Measurements from ENCODE around the gene SLC6A3. TPM values are rescaled to one million over a fixed set of nuclear protein-coding genes. Genes with fewer than 3 reads are reported as not detected.

SLC6A3 gene
- total RNA-seq, 1 experiment from 2014 or later, result not detected

GRCh38 chr5:1354576-1354975, 90.7 kb downstream of the SLC6A3 start:
- CTCF ChIA-PET, result no interaction called here
- Mint-ChIP-seq H3K27me3 (ENCODE audit: unreplicated experiment) (peaks cover 93% of the 10 kb centered on the region), H3K4me3 (ENCODE audit: low read depth, unreplicated experiment) (no peak overlapping the region), H3K4me1 (ENCODE audit: low read depth, unreplicated experiment) (no peaks in the 10 kb centered on the region), H3K9me3 (ENCODE audit: low read depth, unreplicated experiment) (no peaks in the 10 kb centered on the region), H3K36me3 (ENCODE audit: insufficient read depth, unreplicated experiment) (peaks cover 4% of the 10 kb centered on the region), H3K27ac (ENCODE audit: unreplicated experiment) (no peak overlapping the region)
- no peak for DNase-seq
- intact Hi-C loops (cut with micrococcal nuclease; ENCODE audit: unreplicated experiment), result loop anchor here (10.0 kb wide), 1 partner anchor 150 kb away; the partner anchor contains the start of gene SLC6A19
- no TSS peak for BruUV-seq (replicated peaks)
- TF ChIP-seq CTCF (IDR thresholded peaks at IDR 0.05; ENCODE audit: unreplicated experiment), result no peak

- Mint-ChIP-seq H3K27ac (ENCODE audit: unreplicated experiment) (no peak overlapping the region), H3K4me3 (ENCODE audit: low read depth, unreplicated experiment) (no peak overlapping the region), H3K36me3 (ENCODE audit: insufficient read depth, unreplicated experiment) (peaks cover 4% of the 10 kb centered on the region), H3K9me3 (ENCODE audit: low read depth, unreplicated experiment) (no peaks in the 10 kb centered on the region), H3K27me3 (ENCODE audit: unreplicated experiment) (peaks cover 92% of the 10 kb centered on the region), H3K4me1 (ENCODE audit: low read depth, unreplicated experiment) (no peaks in the 10 kb centered on the region)
- DNase-seq, result no peak
- intact Hi-C loops (cut with micrococcal nuclease; ENCODE audit: unreplicated experiment), result loop anchor here (10.0 kb wide), 1 partner anchor 148 kb away; the partner anchor contains the start of gene SLC6A19
- BruUV-seq (replicated peaks), result no TSS peak
- TF ChIP-seq CTCF (IDR thresholded peaks at IDR 0.05; ENCODE audit: unreplicated experiment), result no peak
- CTCF ChIA-PET, result no interaction called here
Observed at GRCh38 chr5:1352231-1353219, 92.7 kb downstream of the SLC6A3 start.

- peaks cover 78% of the 10 kb centered on the region for H3K27me3 Mint-ChIP-seq (ENCODE audit: unreplicated experiment)
- peaks cover 3% of the 10 kb centered on the region for H3K36me3 Mint-ChIP-seq (ENCODE audit: insufficient read depth, unreplicated experiment)
- CTCF ChIA-PET, result no interaction called here
- no peaks in the 10 kb centered on the region for H3K9me3 Mint-ChIP-seq (ENCODE audit: low read depth, unreplicated experiment)
- H3K4me1 Mint-ChIP-seq (ENCODE audit: low read depth, unreplicated experiment), result peaks cover 4% of the 10 kb centered on the region
- H3K4me3 Mint-ChIP-seq (ENCODE audit: low read depth, unreplicated experiment), result no peak overlapping the region
- DNase-seq, result no peak
- H3K27ac Mint-ChIP-seq (ENCODE audit: unreplicated experiment), result no peak overlapping the region
- TF ChIP-seq CTCF (IDR thresholded peaks at IDR 0.05; ENCODE audit: unreplicated experiment), result no peak
- no TSS peak for BruUV-seq (replicated peaks)
- intact Hi-C loops (cut with micrococcal nuclease; ENCODE audit: unreplicated experiment), result loop anchor here (10.0 kb wide), 1 partner anchor 146 kb away; the partner anchor contains the start of gene SLC6A19
Observed at GRCh38 chr5:1351156-1351555, 94.1 kb downstream of the SLC6A3 start.

GRCh38 chr5:1349246-1349645, 96.0 kb downstream of the SLC6A3 start:
- CTCF ChIA-PET, result no interaction called here

More at GRCh38 chr5:1349246-1349645, 96.0 kb downstream of the SLC6A3 start:
- TF ChIP-seq CTCF (IDR thresholded peaks at IDR 0.05; ENCODE audit: unreplicated experiment), result no peak
- H3K4me3 Mint-ChIP-seq (ENCODE audit: low read depth, unreplicated experiment), result no peak overlapping the region
- intact Hi-C loops (cut with micrococcal nuclease; ENCODE audit: unreplicated experiment), result loop anchor here (10.0 kb wide), 1 partner anchor 296 kb away; no protein-coding TSS in a partner anchor
- peaks cover 8% of the 10 kb centered on the region for H3K4me1 Mint-ChIP-seq (ENCODE audit: low read depth, unreplicated experiment)
- BruUV-seq (replicated peaks), result no TSS peak
- H3K27ac Mint-ChIP-seq (ENCODE audit: unreplicated experiment), result no peak overlapping the region
- DNase-seq, result no peak
- H3K36me3 Mint-ChIP-seq (ENCODE audit: insufficient read depth, unreplicated experiment), result peaks cover 21% of the 10 kb centered on the region
- peaks cover 59% of the 10 kb centered on the region for H3K27me3 Mint-ChIP-seq (ENCODE audit: unreplicated experiment)
- no peaks in the 10 kb centered on the region for H3K9me3 Mint-ChIP-seq (ENCODE audit: low read depth, unreplicated experiment)
